ENCODE data around the gene ZNF423. TPM values are rescaled to one million over a fixed set of nuclear protein-coding genes. Genes with fewer than 3 reads are reported as not detected.

ZNF423 gene
- total and polyA plus RNA-seq, 9 of the 15 experiments (the other 6 are each of a cell fraction or from before 2014, with no cell fraction given): not detected

DNA sequence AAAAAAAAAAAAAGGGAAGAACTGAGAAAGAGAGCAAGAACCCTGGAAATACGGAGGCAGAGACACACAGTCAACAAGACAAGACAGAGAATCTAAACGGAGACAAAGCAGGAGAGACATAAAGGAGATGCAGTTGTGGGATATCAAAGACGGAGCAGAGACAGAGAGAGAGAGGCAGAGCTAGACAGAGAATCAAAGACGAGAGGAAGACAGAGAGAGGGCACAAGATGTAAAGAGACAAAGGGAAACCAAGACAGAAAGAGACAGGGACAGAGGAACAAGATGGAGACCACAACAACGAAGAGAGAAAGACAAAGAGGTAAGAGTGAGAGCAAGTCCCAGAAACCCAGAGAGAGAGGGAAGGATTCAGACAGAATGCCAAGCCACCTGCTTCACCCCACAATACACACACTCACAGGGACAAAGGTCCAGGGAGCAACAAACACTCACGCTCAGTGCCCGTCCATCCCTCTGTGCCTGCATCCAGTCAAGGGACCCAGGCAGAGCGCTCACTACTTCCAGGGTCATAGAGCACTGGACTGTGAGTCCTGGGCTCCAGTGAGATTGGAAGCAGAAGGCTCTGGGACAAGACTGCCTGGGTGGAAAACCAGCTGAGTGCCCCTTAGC lies 393.4 kb downstream of the ZNF423 start:
- Histone ChIP-seq H3K4me3 (no peak overlapping the region), H3K9me3 (replicated peaks; ENCODE audit: control insufficient read depth, insufficient read depth, low read depth, low read length) (no peaks in the 10 kb centered on the region), H3K9me1 (ENCODE audit: control insufficient read depth, insufficient read depth, low read length) (no peaks in the 10 kb centered on the region), H3K4me1 (replicated peaks in 1 of 2; ENCODE audit: control insufficient read depth in 2 of 2, insufficient read depth in 2 of 2, low read length in 2 of 2) (peaks cover 0 to 6% of the 10 kb centered on the region in 2 experiments; a peak in 1 of 5 replicates), H3K27me3 (ENCODE audit: control insufficient read depth in 2 of 2, insufficient read depth in 2 of 2, low read length in 2 of 2) (peaks cover 6 to 30% of the 10 kb centered on the region in 2 experiments; a peak in 4 of 5 replicates), H3K79me2 (ENCODE audit: control insufficient read depth, insufficient read depth, low read length) (no peaks in the 10 kb centered on the region), H2AFZ (ENCODE audit: low read depth, low read length) (no peak overlapping the region), H3K4me2 (ENCODE audit: insufficient read depth, low read length) (no peak overlapping the region), H3K27ac (ENCODE audit: extremely low read depth, low read depth, low read length) (no peak overlapping the region), H3K9ac (ENCODE audit: insufficient read depth in 1 of 2, low read depth in 2 of 2, low read length in 2 of 2) (no peak overlapping the region), H4K20me1 (replicated peaks; ENCODE audit: control insufficient read depth, insufficient read depth, low read length) (peaks cover 5% of the 10 kb centered on the region; the same call in 1 of the 2 replicates), H3K36me3 (ENCODE audit: control insufficient read depth, insufficient read depth, low read length) (no peaks in the 10 kb centered on the region)
- no peak for FAIRE-seq
- in situ Hi-C loops (cut with MboI): no loop called here
- no peak for ATAC-seq
- 2% methylated on average over 8 of the region's 8 CpGs for whole genome bisulfite sequencing (ENCODE audit: insufficient coverage, low coverage, missing lambda C conversion rate)
- TF ChIP-seq LEF1 (IDR thresholded peaks at IDR 0.05): no peak
- no peak for TF ChIP-seq GABPB1 (CRISPR knock-in tag; IDR thresholded peaks at IDR 0.05)
- TF ChIP-seq THRA (IDR thresholded peaks at IDR 0.05): no peak
- no peak for TF ChIP-seq HDAC6 (IDR thresholded peaks at IDR 0.05; ENCODE audit: low read depth, low read length)
- TF ChIP-seq ZNF197 (CRISPR knock-in tag; IDR thresholded peaks at IDR 0.05; ENCODE audit: low read depth): no peak
- TF ChIP-seq TRIM24 (IDR thresholded peaks at IDR 0.05): no peak
- TF ChIP-seq MBD2 (IDR thresholded peaks at IDR 0.05; ENCODE audit: borderline replicate concordance, low read depth): no peak
- CTCF ChIA-PET (ENCODE audit: low intra/inter-chr PET ratio): no interaction called here
- POLR2A ChIA-PET: no interaction called here
- no TSS peak for BruUV-seq (replicated peaks)
- intact Hi-C loops (cut with micrococcal nuclease): no loop called here
- DNase-seq (ENCODE audit: extremely low read depth in 1 of 4, low spot score in 3 of 4): no peak
